Endothelial cell of umbilical vein (primary cell): ENCODE results near the gene TMX1.

Experiments used
- EZH2 ChIP-seq: IDR thresholded peaks from 2 replicates; pipeline ENCODE4 v1.6.1; 2012; ENCODE audit warnings: borderline replicate concordance, low read depth, mild to moderate bottlenecking, moderate library complexity, low read length, inconsistent platforms; ENCODE audit not compliant: severe bottlenecking
- POLR2A ChIP-seq: IDR thresholded peaks from 2 replicates; pipeline ENCODE4 v1.6.1; 2012; ENCODE audit warnings: low read depth, mild to moderate bottlenecking, control low read depth, low read length
- TF ChIP-seq, protein P1 (sequence below), 2 donors: IDR thresholded peaks; 1 replicate in 1 of 2; 2 replicates in 1 of 2; pipeline ENCODE4 v1.5.1; 2011; ENCODE audit warnings: low read length in 2 of 2, mild to moderate bottlenecking in 2 of 2, moderate library complexity in 2 of 2, control low read depth in 1 of 2, inconsistent platforms in 1 of 2, low read depth in 1 of 2; ENCODE audit not compliant: insufficient read depth in 1 of 2; ENCODE audit errors: extremely low read depth in 1 of 2

DNA sequence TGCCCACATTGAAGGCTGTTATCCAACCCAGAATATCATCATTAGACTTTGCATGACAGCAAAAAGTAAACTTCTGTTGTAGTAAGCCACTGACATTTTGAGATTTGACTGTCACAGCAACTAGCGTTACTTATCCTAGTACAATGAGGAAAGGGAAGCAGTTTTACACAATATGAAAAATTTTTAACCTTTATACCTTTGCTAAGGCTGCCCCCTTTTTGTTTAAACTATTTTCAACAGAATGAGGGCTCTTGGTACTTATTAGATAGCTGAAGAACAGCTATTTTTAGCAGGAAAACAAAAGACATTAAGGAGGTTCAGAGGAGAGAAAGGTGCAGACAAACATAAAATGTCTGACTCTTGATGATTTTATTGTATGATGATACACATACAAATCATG lies 23.4 kb upstream of the TMX1 start:
- TF ChIP-seq, protein P1, sequence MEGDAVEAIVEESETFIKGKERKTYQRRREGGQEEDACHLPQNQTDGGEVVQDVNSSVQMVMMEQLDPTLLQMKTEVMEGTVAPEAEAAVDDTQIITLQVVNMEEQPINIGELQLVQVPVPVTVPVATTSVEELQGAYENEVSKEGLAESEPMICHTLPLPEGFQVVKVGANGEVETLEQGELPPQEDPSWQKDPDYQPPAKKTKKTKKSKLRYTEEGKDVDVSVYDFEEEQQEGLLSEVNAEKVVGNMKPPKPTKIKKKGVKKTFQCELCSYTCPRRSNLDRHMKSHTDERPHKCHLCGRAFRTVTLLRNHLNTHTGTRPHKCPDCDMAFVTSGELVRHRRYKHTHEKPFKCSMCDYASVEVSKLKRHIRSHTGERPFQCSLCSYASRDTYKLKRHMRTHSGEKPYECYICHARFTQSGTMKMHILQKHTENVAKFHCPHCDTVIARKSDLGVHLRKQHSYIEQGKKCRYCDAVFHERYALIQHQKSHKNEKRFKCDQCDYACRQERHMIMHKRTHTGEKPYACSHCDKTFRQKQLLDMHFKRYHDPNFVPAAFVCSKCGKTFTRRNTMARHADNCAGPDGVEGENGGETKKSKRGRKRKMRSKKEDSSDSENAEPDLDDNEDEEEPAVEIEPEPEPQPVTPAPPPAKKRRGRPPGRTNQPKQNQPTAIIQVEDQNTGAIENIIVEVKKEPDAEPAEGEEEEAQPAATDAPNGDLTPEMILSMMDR (IDR thresholded peaks at IDR 0.05; ENCODE audit: extremely low read depth in 1 of 2, insufficient read depth in 1 of 2, low read depth in 1 of 2, low read length in 2 of 2), result no peak
- TF ChIP-seq POLR2A (no peak), EZH2 (no peak)
